ENCODE results near the gene SERINC3.
A peak's percentile ranks its signal among the peaks of the same experiment; 100 is the strongest.

The SERINC3 gene

GRCh38 chr20:44552050-44552449 lies 30.2 kb upstream of the SERINC3 start:
- Histone ChIP-seq H3K27ac (peak overlapping the region; percentile 46 to 58), H3K4me1 (peaks cover 0 to 50% (median 10%) of the 10 kb centered on the region in 4 donors), H3K9me3 (no peaks in the 10 kb centered on the region), H3K27me3 (no peaks in the 10 kb centered on the region), H3K4me3 (no peak overlapping the region), H3K36me3 (no peaks in the 10 kb centered on the region)
- intact Hi-C loops (cut with DNase I; ENCODE audit: low total_unique reads) = no loop called here
- no peak for DNase-seq
- no peak for TF ChIP-seq CTCF (IDR thresholded peaks at IDR 0.05)

DNA sequence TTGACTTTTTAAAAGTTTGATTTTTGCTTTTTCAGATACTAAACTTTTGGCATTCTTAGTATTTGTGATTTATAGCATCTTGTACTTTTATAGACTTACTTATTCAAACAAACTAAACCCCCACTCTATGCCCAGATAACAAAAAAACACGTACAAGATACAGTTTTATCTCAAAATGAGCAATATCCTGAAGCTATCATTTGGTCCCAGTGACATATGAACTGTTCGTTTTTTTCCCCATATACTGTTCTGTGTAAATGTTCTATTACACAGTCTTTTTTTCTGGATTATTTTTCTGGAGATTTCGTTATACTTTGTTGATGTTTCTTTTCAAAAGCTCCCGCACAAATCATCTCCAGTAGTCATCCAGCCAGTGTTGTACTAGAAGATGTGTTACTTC lies 27.3 kb upstream of the SERINC3 start:
- H3K4me1 ChIP-seq = peaks cover 0 to 50% (median 10%) of the 10 kb centered on the region in 4 donors
- peak overlapping the region; percentile 64 to 73 for H3K27ac ChIP-seq
- TF ChIP-seq CTCF (IDR thresholded peaks at IDR 0.05) = no peak
- no peak for DNase-seq
- H3K4me3 ChIP-seq = no peak overlapping the region
- H3K36me3 ChIP-seq = no peaks in the 10 kb centered on the region
- H3K27me3 ChIP-seq = no peaks in the 10 kb centered on the region
- H3K9me3 ChIP-seq = no peaks in the 10 kb centered on the region
- intact Hi-C loops (cut with DNase I; ENCODE audit: low total_unique reads) = no loop called here

DNA sequence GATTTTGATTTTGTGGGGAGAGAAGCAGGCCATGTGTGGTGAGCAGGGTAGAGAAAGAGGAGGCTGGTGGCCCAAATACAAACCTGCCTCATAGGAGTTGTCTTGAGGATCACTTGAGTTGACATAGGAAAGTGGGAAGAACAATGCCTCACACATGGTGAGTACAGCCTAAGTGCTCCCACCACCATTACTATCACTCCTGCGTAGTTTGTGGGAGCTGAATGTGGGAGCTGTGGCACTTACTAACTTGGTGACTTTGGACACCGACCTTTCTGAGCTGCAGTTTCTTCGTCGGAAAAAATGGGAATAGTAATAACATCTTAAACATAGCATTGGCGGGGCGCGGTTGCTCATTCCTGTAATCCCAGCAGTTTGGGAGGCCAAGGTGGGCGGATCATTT lies 25.5 kb upstream of the SERINC3 start:
- H3K4me3 ChIP-seq = no peak overlapping the region
- H3K36me3 ChIP-seq = no peaks in the 10 kb centered on the region
- DNase-seq = no peak
- H3K4me1 ChIP-seq = peaks cover 0 to 41% (median 11%) of the 10 kb centered on the region in 4 donors
- no peaks in the 10 kb centered on the region for H3K9me3 ChIP-seq
- H3K27me3 ChIP-seq = no peaks in the 10 kb centered on the region
- intact Hi-C loops (cut with DNase I; ENCODE audit: low total_unique reads) = no loop called here
- H3K27ac ChIP-seq = peak overlapping the region; percentile 64 to 73
- TF ChIP-seq CTCF (IDR thresholded peaks at IDR 0.05) = no peak

GRCh38 chr20:44544263-44544662 lies 22.4 kb upstream of the SERINC3 start:
- no peaks in the 10 kb centered on the region for H3K27me3 ChIP-seq
- intact Hi-C loops (cut with DNase I; ENCODE audit: low total_unique reads) = no loop called here
- TF ChIP-seq CTCF (IDR thresholded peaks at IDR 0.05) = no peak
- no peak overlapping the region for H3K27ac ChIP-seq
- H3K4me3 ChIP-seq = no peak overlapping the region
- DNase-seq = no peak
- H3K9me3 ChIP-seq = no peaks in the 10 kb centered on the region
- H3K4me1 ChIP-seq = peaks cover 0 to 35% (median 16%) of the 10 kb centered on the region in 4 donors
- H3K36me3 ChIP-seq = no peaks in the 10 kb centered on the region

GRCh38 chr20:44543358-44543757 lies 21.5 kb upstream of the SERINC3 start:
- intact Hi-C loops (cut with DNase I; ENCODE audit: low total_unique reads) = no loop called here
- no peak for DNase-seq

More at GRCh38 chr20:44543358-44543757, 21.5 kb upstream of the SERINC3 start:
- Histone ChIP-seq H3K9me3 (no peaks in the 10 kb centered on the region), H3K4me3 (no peak overlapping the region), H3K27ac (no peak overlapping the region), H3K4me1 (peaks cover 0 to 27% (median 15%) of the 10 kb centered on the region in 4 donors), H3K36me3 (no peaks in the 10 kb centered on the region), H3K27me3 (no peaks in the 10 kb centered on the region)
- no peak for TF ChIP-seq CTCF (IDR thresholded peaks at IDR 0.05)

All from tibial artery (tissue), 4 donors.